GM19025 (cell line): ENCODE results near the gene ZNF579.

Experiments used
- ATAC-seq: cut with Tn5 transposase; IDR thresholded peaks from one replicate; pipeline ENCODE4 v1.9.1; 2021; ENCODE audit warnings: mild to moderate bottlenecking, low read depth, moderate library complexity; ENCODE audit not compliant: unreplicated experiment

ZNF579 gene

GRCh38 chr19:55527197-55528029 lies 53.2 kb downstream of the ZNF579 start:
- no peak for ATAC-seq
